Stimulated activated CD8-positive, alpha-beta memory T cell treated with anti-CD3 and anti-CD28 coated beads, Interleukin-7, amount 100 ng/mL, for 48 hours (primary cell): ENCODE measurements around the gene MIS18A.
"Not testable (repeated sequence)": the region's sequence is repeated elsewhere in the genome, so short reads cannot be mapped to it uniquely, and the experiment has no call there.

ENCODE experiments used
- DNase-seq, 2 donors: peaks; one replicate each; pipeline ENCODE4 v3.0.0-alpha.2; 2020; ENCODE audit warnings: low read depth in 1 of 2; ENCODE audit errors: extremely low read depth in 1 of 2

MIS18A gene

GRCh38 chr21:32306021-32306780, 27.4 kb upstream of the MIS18A start:
- DNase-seq, result no peak

DNA sequence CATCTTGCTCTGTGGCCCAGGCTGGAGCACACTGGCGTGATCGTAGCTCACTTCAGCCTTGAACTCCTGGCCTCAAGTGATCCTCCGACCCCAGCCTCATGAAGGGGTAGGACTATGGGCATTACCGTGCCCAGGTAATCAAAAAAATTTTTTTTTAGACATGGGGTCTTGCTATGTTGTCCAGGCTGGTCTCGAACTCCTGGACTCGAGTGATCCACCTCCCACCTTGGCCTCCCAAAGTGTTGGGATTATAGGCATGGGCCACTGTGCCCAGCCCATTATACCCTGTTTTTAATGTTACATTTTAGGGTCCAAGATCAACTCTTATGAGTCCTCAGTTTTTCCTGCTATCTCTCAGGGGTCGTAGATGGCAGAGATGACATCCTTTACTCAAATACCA, 26.1 kb upstream of the MIS18A start:
- no peak for DNase-seq

GRCh38 chr21:32303385-32303784, 24.5 kb upstream of the MIS18A start:
- DNase-seq, result no peak

- DNase-seq, result no peak
Observed at GRCh38 chr21:32302560-32302959, 23.7 kb upstream of the MIS18A start.

GRCh38 chr21:32301596-32301995, 22.7 kb upstream of the MIS18A start:
- DNase-seq, result no peak

DNA sequence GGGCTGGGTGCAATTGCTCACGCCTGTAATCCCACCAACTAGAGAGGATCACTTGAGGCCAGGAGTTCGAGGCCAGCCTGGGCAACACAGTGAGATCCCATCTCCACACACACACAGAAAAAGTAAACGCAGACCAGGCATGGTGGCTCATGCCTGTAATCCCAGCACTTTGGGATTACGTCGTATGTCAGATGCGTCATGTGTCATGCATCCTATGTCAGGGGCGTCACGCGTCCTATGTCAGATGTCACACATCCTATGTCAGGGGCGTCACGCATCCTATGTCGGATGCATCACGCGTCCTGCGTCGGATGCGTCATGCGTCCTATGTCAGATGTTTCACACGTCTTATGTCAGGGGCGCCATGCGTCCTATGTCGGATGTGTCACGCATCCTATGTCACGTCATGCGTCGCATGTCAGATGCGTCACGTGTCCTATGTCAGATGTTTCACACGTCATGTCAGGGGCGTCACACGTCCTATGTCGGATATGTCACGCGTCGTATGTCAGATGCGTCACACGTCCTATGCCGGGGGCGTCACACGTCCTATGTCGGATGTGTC, 21.4 kb upstream of the MIS18A start:
- no peak for DNase-seq

DNA sequence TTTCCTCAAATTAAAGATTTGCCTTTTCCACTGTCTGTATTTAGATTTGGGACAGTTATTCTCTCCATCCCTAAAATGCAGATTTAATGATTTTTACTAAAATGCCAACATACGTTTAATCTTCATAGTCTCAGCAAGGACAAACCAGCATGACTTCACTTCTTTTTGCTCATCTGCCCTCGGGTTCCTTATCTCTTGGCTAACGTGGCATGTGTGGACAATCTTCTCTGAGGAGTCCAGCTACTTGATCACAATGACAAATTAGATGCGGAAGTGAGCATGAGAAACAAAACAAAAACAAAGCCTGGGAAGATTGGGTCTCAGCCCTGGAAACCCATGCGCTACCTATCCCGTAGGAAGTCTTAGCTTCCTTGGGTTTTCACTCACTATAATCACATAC, 20.8 kb upstream of the MIS18A start:
- no peak for DNase-seq

DNA sequence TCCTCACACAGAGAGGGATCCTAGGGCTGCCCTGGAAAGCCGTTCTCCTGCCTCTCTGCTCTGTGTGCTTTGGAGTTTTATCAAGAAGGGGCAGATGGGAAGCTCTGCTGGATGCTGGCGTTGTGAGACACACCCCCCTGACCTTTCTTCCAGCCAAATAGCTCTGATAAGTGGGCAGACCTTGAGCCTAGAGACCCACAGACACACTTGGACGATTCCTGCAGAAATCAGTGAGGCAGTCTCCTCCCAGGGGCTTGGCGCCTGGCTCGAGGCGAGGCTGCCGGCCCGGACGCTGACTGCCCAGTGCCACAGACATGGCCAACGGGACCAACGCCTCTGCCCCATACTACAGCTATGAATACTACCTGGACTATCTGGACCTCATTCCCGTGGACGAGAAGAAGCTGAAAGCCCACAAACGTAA, 19.8 kb upstream of the MIS18A start, which contains the start of gene MRAP:
Gene MRAP, plus strand, starts transcription at position 198 of the 424 bp plus-strand sequence. Its CDS starts 117 bp downstream, at position 315.
- no peak for DNase-seq

DNA sequence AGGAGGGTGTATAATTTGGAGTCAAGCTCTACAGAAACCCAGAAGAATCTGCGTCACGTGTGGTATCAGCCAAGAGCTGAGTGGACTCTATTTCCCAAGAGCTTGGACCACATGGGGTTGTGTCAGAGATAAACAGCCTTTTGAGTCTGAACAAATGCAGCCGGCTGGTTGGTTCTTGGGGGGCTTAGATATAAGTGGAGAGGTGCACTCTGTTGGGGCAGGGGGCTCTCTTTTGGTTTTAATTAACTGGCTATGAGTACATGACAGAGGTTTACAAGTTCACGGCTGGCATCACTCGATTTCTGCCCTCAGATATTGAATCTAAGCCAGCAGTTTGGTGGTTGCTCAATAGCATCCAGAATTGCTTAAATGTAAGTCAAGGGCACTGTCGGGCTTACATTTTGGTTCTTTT, 19.3 kb upstream of the MIS18A start:
- no peak for DNase-seq

DNA sequence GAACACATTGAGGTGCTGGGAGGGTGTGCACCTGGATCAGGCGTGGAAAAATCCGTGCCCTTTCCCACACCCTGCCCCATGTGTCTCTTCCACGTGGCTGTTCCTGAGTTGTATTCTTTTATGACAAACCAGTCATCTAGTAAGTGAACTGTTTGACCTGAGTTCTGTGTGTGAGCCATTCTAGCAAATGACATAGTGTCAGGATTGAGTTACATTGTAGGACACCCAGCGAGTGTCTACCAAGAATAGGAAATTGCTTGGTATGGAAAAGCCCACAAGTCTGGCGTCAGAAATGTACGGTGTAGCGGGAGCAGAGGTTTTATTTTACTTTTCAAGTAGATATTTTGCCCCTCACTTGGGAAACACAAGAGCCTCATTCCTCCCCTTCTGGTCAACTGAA, 18.6 kb upstream of the MIS18A start:
- DNase-seq, result no peak

- no peak for DNase-seq
Observed at GRCh38 chr21:32285476-32285875, 6.6 kb upstream of the MIS18A start.

DNA sequence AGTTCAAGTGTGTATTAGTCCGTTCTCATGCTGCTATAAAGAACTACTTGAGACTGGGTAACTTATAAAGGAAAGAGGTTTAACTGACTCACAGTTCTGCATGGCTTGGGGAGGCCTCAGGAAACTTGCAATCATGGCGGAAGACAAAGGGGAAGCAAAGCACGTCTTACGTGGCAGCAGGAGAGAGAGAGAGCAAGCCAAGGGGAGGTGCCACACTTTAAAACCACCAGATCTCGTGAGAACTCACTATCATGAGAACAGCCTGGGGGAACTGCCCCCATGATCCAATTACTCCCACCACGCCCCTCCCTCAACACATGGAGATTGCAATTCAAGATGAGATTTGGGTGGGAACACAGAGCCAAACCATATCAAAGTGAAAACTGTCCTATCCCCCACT, 4.1 kb upstream of the MIS18A start:
- no peak for DNase-seq

DNA sequence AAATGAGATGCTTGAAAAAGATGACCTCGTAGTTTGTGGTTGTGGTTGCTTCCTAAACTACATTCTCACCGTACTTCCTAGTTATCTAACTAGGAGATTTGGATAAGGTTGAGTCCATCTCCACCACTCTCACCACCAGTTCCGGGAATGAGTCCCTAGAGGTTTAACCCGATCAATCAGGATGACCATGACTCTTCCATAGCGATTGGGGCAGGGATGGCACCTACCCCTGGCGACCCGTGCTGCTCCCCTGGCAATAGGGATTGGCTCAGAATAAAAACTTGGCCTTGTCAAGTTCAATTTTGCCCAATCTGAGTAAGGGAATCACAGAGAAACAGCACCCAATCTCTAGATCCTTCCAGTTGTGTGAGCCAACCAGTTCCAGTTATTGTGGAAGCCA, 2.7 kb upstream of the MIS18A start:
- no peak for DNase-seq

GRCh38 chr21:32279377-32279680, 480 bp upstream of the MIS18A start:
- DNase-seq, result no peak

- no peak for DNase-seq
Observed at GRCh38 chr21:32278103-32278502, 746 bp downstream of the MIS18A start.

- no peak for DNase-seq
Observed at GRCh38 chr21:32276671-32277070, 2.2 kb downstream of the MIS18A start.

DNA sequence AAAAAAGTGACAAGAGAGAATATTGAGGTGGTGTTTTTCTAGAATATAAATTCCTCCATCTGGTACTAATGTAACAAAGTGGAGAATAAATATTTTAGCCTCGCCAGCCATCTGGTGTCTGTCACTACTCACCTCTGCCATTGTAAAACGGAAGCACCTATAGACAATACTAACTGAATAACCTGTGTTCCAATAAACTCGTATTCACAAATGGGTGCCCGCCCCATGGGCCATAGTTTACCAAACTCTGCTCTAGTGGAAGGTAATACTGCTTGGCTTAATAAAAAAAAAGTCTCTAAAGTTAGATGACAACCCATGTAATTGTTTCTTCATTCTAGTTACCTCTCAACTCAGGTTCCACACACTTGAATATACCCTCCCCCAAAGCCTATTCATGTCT, 8.1 kb downstream of the MIS18A start:
- no peak for DNase-seq

GRCh38 chr21:32265321-32265720, 13.5 kb downstream of the MIS18A start:
- DNase-seq, result not testable (repeated sequence)

DNA sequence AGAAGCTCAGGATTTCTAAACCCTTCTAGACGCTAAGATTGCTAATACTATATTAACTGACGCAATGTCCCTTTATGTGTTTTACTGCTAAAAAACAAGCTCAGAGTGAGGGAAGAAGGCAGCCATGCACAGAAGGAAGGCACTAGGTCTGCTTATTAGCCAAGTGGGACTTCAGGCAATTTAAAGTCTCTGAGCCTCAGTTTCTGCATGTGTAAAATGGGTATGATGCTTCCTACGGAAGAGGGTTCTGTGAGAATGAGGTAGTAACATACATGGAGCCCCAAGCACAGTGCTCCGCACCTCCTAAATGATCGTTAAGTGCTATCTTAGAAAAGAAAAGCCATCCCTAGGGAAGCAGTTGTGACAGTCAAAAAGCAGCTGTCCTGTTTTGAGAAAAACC, 16.9 kb downstream of the MIS18A start:
- DNase-seq, result no peak

DNA sequence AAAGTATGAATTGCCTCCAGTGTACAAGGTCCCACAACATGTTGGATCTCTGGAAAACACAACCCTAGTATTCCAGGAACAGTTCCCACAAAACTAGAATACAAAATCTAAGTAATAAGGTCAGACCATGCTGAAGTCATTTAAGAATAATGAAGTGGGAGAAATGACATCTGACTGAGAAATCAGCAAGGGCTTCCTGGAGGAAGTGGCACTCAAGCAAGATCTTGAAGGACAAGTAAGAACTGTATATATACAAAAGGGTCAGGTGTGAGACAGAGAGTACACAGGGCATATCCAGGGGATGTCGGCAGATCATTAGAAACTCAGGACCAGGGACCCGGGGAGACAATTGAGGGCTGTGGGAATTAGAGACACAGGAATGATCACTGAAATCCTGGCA, 18.7 kb downstream of the MIS18A start:
- no peak for DNase-seq

DNA sequence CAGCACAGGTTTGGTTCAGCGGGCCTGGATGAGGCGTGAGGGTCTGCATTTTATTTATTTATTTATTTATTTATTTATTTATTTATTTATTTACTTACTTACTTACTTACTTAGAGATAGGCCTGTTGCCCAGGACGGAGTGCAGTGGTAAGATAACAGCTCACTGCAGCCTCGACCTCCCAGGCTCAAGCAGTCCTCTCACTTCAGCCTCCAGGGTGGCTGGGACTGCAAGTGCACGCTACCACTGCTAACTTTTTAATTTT, 20.1 kb downstream of the MIS18A start:
- DNase-seq, result not testable (repeated sequence)

- DNase-seq, result peak in 1 of 2 donors; percentile 4
Observed at GRCh38 chr21:32257962-32258785, 20.7 kb downstream of the MIS18A start.
